GM21381 (cell line): ENCODE measurements around the gene CBX6.

Source experiments
- ATAC-seq: cut with Tn5 transposase; IDR thresholded peaks from one replicate; pipeline ENCODE4 v1.9.1; 2021; ENCODE audit warnings: mild to moderate bottlenecking, moderate library complexity; ENCODE audit not compliant: unreplicated experiment

Gene CBX6

GRCh38 chr22:38823076-38823475, 48.9 kb downstream of the CBX6 start:
- no peak for ATAC-seq

- ATAC-seq = no peak
These were observed 52.0 kb downstream of the CBX6 start for GRCh38 chr22:38820020-38820419.

- no peak for ATAC-seq
These were observed 52.6 kb downstream of the CBX6 start for GRCh38 chr22:38819387-38819940.

GRCh38 chr22:38817196-38817595, 54.8 kb downstream of the CBX6 start:
- no peak for ATAC-seq

GRCh38 chr22:38815842-38816241, 56.2 kb downstream of the CBX6 start:
- ATAC-seq = no peak
